K562 (cell line): ENCODE data around the gene ARFRP1. TPM values are rescaled to one million over a fixed set of nuclear protein-coding genes. Genes with fewer than 3 reads are reported as not detected.

Source experiments
- AFF4 ChIP-seq: sonication (generic); formaldehyde crosslinking; IDR thresholded peaks from 2 replicates; pipeline ENCODE4 v1.8.0; 2023; ENCODE audit warnings: mild to moderate bottlenecking, missing genetic modification reagents
- CBX2 ChIP-seq: fragments of 200-600 bp; sonication (generic); IDR thresholded peaks from one replicate; pipeline ENCODE4 v1.6.1; 2012; ENCODE audit warnings: mild to moderate bottlenecking, low read length, inconsistent platforms; ENCODE audit not compliant: insufficient read depth, poor library complexity, severe bottlenecking
- DMBX1 ChIP-seq: fragments of 250-450 bp; sonication (Bioruptor Pico); IDR thresholded peaks from 2 replicates; pipeline ENCODE4 v1.8.0; 2022; ENCODE audit warnings: inconsistent platforms, mild to moderate bottlenecking, moderate library complexity, borderline replicate concordance
- ETV1 ChIP-seq: fragments of 450-650 bp; conservative IDR thresholded peaks from 2 replicates; pipeline ENCODE4 v1.6.1; 2016; ENCODE audit warnings: missing genetic modification characterization, control low read depth, low read depth, missing compliant biosample characterization
- IRF2 ChIP-seq: sonication (generic); formaldehyde crosslinking; IDR thresholded peaks from 2 replicates; pipeline ENCODE4 v1.8.1; 2022; ENCODE audit warnings: mild to moderate bottlenecking, missing genetic modification reagents
- MCM5 ChIP-seq: fragments of 450-650 bp; IDR thresholded peaks from 2 replicates; pipeline ENCODE4 v1.6.1; 2016; ENCODE audit warnings: low read depth
- MNT ChIP-seq, 2 experiments: fragments of 450-650 bp; conservative IDR thresholded peaks; 2 replicates each; pipeline ENCODE4 v1.6.1; 2017; ENCODE audit warnings: mild to moderate bottlenecking in 2 of 2, moderate library complexity in 2 of 2
- NEUROD1 ChIP-seq: fragments of 150-350 bp; IDR thresholded peaks from 2 replicates; pipeline ENCODE4 v1.6.1; 2014; ENCODE audit warnings: borderline replicate concordance, low read length, low read depth; ENCODE audit not compliant: partially characterized antibody
- RAD51 ChIP-seq: fragments of 450-650 bp; IDR thresholded peaks from 2 replicates; pipeline ENCODE4 v1.7.1; 2016; ENCODE audit warnings: low read depth, mild to moderate bottlenecking, borderline replicate concordance
- SREBF1 ChIP-seq: fragments of 150-350 bp; IDR thresholded peaks from 2 replicates; pipeline ENCODE4 v1.6.1; 2014; ENCODE audit warnings: antibody characterized with exemption, low read depth, low read length, borderline replicate concordance
- SREBF2 ChIP-seq: sonication (generic); formaldehyde crosslinking; IDR thresholded peaks from 2 replicates; pipeline ENCODE4 v1.4.0; 2020; ENCODE audit warnings: mild to moderate bottlenecking, missing genetic modification reagents
- XRCC4 ChIP-seq: IDR thresholded peaks from one replicate; pipeline ENCODE4 v1.6.1; 2011; ENCODE audit not compliant: insufficient read depth, insufficient read length; ENCODE audit errors: extremely low read depth
- ZNF639 ChIP-seq, 2 experiments: fragments of 200-800 bp in 1 of 2; sonication (Bioruptor generic) in 1 of 2; sonication (generic) in 1 of 2; formaldehyde crosslinking in 1 of 2; IDR thresholded peaks in 1 of 2; conservative IDR thresholded peaks in 1 of 2; 2 replicates each; pipeline versions ENCODE4 v1.5.0 to v1.6.1; 2016 to 2020; ENCODE audit warnings: missing compliant biosample characterization in 1 of 2, missing genetic modification characterization in 1 of 2, missing genetic modification reagents in 1 of 2
- polyA plus RNA-seq, 8 experiments: library from polyadenylated mRNA; depleted of rRNA in 4 of 8; stranded (reverse) in 5 of 8; unstranded in 3 of 8; fragments of >200 nt; fragmentation: Nextera tagmentation in 2 of 8; fragmentation: Illumina TruSeq in 1 of 8; extraction: Ambion mirVana in 2 of 8; extraction: Trizol in 1 of 8; gene quantifications; 2 replicates each; pipeline versions ENCODE4 v1.2.1 to v1.2.3, GENCODE V29; 2011 to 2014; ENCODE audit warnings: inconsistent platforms in 1 of 8, missing spikeins in 1 of 8
- total RNA-seq, 7 experiments: library from RNA; depleted of rRNA in 6 of 7; stranded (reverse); fragments of >200 nt in 6 of 7; fragmentation: Illumina TruSeq in 2 of 7; extraction: Trizol in 2 of 7; gene quantifications; 2 replicates each; pipeline versions ENCODE4 v1.2.1 to v1.2.3, GENCODE V29; 2011 to 2021; ENCODE audit warnings: low replicate concordance in 1 of 7
- TF ChIP-seq, protein P1 (sequence below): fragments of 450-650 bp; formaldehyde crosslinking; IDR thresholded peaks from 2 replicates; pipeline ENCODE4 v1.4.0; 2020; ENCODE audit warnings: mild to moderate bottlenecking, moderate library complexity
- TF ChIP-seq, protein P2 (sequence below): sonication (generic); formaldehyde crosslinking; IDR thresholded peaks from 2 replicates; pipeline ENCODE4 v1.8.0; 2022; ENCODE audit warnings: mild to moderate bottlenecking, missing genetic modification reagents
- TF ChIP-seq, protein P3 (sequence below): fragments of 250-450 bp; sonication (Bioruptor Pico); IDR thresholded peaks from 2 replicates; pipeline ENCODE4 v1.8.0; 2021; ENCODE audit warnings: moderate library complexity, mild to moderate bottlenecking, inconsistent platforms

The ARFRP1 gene
- total and polyA plus RNA-seq, 9 of the 15 experiments (the other 6 are each of a cell fraction or from before 2014, with no cell fraction given): 2.2 to 78.9 (median 37.3) TPM

DNA sequence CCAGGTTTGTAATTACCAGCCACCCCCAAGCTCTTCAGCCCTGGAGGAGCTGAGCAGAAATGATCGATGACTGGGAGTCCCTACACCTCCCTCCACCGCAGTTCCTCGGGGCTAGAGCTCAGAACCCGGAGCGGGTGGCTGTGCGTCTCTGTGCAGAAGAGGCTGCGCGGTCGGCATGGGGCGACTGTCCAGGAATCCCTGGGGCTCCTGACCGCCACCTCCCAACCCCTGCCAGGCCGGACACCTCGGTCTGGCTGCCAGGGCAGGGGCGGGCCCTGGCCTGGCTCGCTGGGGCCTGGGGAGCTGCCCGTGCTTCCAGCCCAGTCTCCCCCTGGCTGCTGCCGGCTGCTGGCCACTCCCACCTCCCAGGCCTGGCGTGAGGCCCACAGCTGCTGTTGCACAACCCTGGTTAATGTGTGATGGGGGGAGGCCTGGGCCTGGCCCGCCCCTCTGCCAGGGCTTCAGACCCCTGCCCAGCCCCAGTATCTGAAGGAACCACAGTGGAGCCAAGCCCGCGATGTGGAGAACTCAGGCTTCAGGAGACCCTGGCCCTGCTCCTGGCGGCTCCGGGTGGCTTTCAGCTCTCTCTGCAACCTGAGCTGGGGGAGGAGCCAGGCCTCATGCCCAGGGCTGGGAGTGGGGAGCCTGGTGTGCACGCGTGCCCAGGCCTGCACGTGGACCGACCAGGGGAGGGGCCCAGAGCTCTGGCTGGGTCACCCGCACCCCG lies 33.0 kb upstream of the ARFRP1 start (continued):
- TF ChIP-seq IRF2 (CRISPR knock-in tag) (no peak), DMBX1 (CRISPR knock-in tag) (no peak), XRCC4 (no peak), SREBF1 (0 out of 2 replicates have a peak, but pooled peaks have one; percentile 16), NEUROD1 (peak; percentile 11), SREBF2 (CRISPR knock-in tag) (no peak), MNT (conservative IDR thresholded peaks at IDR 0.05) (peak; percentile 83 to 88), ETV1 (no peak), MCM5 (no peak), RAD51 (no peak), AFF4 (CRISPR knock-in tag) (0 out of 2 replicates have a peak, but pooled peaks have one; percentile 62), ZNF639 (CRISPR knock-in tag; conservative IDR thresholded peaks at IDR 0.05 in 1 of 2, IDR thresholded peaks at IDR 0.05 in 1 of 2) (no peak), CBX2 (no peak)
- TF ChIP-seq, protein P1, sequence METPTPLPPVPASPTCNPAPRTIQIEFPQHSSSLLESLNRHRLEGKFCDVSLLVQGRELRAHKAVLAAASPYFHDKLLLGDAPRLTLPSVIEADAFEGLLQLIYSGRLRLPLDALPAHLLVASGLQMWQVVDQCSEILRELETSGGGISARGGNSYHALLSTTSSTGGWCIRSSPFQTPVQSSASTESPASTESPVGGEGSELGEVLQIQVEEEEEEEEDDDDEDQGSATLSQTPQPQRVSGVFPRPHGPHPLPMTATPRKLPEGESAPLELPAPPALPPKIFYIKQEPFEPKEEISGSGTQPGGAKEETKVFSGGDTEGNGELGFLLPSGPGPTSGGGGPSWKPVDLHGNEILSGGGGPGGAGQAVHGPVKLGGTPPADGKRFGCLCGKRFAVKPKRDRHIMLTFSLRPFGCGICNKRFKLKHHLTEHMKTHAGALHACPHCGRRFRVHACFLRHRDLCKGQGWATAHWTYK (CRISPR knock-in tag): no peak
- TF ChIP-seq, protein P2, sequence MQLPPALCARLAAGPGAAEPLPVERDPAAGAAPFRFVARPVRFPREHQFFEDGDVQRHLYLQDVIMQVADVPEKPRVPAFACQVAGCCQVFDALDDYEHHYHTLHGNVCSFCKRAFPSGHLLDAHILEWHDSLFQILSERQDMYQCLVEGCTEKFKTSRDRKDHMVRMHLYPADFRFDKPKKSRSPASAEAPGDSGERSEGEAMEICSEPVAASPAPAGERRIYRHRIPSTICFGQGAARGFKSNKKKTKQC (CRISPR knock-in tag): peak; percentile 63; the same call in 1 of the 2 replicates
- TF ChIP-seq, protein P3, sequence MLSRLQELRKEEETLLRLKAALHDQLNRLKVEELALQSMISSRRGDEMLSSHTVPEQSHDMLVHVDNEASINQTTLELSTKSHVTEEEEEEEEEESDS (CRISPR knock-in tag): no peak
